HEK293 (cell line): ENCODE results near the gene RHD.
A peak's percentile ranks its signal among the peaks of the same experiment; 100 is the strongest.

Experiments used
- BCL11A ChIP-seq: fragments of 450-650 bp; formaldehyde crosslinking; IDR thresholded peaks from 2 replicates; pipeline ENCODE4 v1.5.1; 2016; ENCODE audit warnings: low read depth, missing biosample characterization, missing genetic modification characterization
- CTCF ChIP-seq: fragments of 450-650 bp; formaldehyde crosslinking; IDR thresholded peaks from 2 replicates; pipeline ENCODE4 v1.5.1; 2016; ENCODE audit warnings: missing biosample characterization, missing genetic modification characterization
- GFI1B ChIP-seq: fragments of 450-650 bp; formaldehyde crosslinking; IDR thresholded peaks from 2 replicates; pipeline ENCODE4 v1.5.1; 2016; ENCODE audit warnings: missing biosample characterization, missing genetic modification characterization
- KLF9 ChIP-seq: fragments of 450-650 bp; formaldehyde crosslinking; IDR thresholded peaks from 2 replicates; pipeline ENCODE4 v1.5.1; 2016; ENCODE audit warnings: missing biosample characterization, missing genetic modification characterization, low read depth
- MEIS1 ChIP-seq: sonication (generic); formaldehyde crosslinking; IDR thresholded peaks from 2 replicates; pipeline ENCODE4 v1.8.1; 2022; ENCODE audit warnings: missing genetic modification reagents, mild to moderate bottlenecking, borderline replicate concordance
- PBX3 ChIP-seq: sonication (generic); formaldehyde crosslinking; IDR thresholded peaks from 2 replicates; pipeline ENCODE4 v1.8.1; 2022; ENCODE audit warnings: mild to moderate bottlenecking, moderate library complexity, missing genetic modification reagents
- RBAK ChIP-seq: fragments of 450-650 bp; formaldehyde crosslinking; IDR thresholded peaks from 2 replicates; pipeline ENCODE4 v1.5.1; 2016; ENCODE audit warnings: missing biosample characterization, missing genetic modification characterization
- SALL2 ChIP-seq: fragments of 450-650 bp; formaldehyde crosslinking; IDR thresholded peaks from 2 replicates; pipeline ENCODE4 v1.5.0; 2017; ENCODE audit warnings: missing biosample characterization, mild to moderate bottlenecking, missing genetic modification characterization, borderline replicate concordance
- SP2 ChIP-seq: fragments of 450-650 bp; formaldehyde crosslinking; IDR thresholded peaks from 2 replicates; pipeline ENCODE4 v1.5.1; 2016; ENCODE audit warnings: missing biosample characterization, missing genetic modification characterization
- ZBTB17 ChIP-seq: fragments of 450-650 bp; formaldehyde crosslinking; IDR thresholded peaks from 2 replicates; pipeline ENCODE4 v1.5.1; 2016; ENCODE audit warnings: missing biosample characterization, missing genetic modification characterization
- ZBTB7A ChIP-seq: fragments of 450-650 bp; formaldehyde crosslinking; IDR thresholded peaks from 2 replicates; pipeline ENCODE4 v1.5.1; 2016; ENCODE audit warnings: low read depth, missing biosample characterization, missing genetic modification characterization
- ZFP3 ChIP-seq: fragments of 450-650 bp; formaldehyde crosslinking; IDR thresholded peaks from 2 replicates; pipeline ENCODE4 v1.5.1; 2016; ENCODE audit warnings: low read depth, missing biosample characterization, missing genetic modification characterization
- ZIC2 ChIP-seq: fragments of 450-650 bp; formaldehyde crosslinking; IDR thresholded peaks from 2 replicates; pipeline ENCODE4 v1.5.1; 2016; ENCODE audit warnings: missing biosample characterization, missing genetic modification characterization
- ZNF121 ChIP-seq: fragments of 450-650 bp; formaldehyde crosslinking; IDR thresholded peaks from 2 replicates; pipeline ENCODE4 v1.5.1; 2016; ENCODE audit warnings: missing biosample characterization, missing genetic modification characterization
- ZNF174 ChIP-seq: fragments of 450-650 bp; formaldehyde crosslinking; IDR thresholded peaks from 2 replicates; pipeline ENCODE4 v1.5.0; 2017; ENCODE audit warnings: missing biosample characterization, mild to moderate bottlenecking, missing genetic modification characterization
- ZNF175 ChIP-seq: fragments of 450-650 bp; formaldehyde crosslinking; IDR thresholded peaks from 2 replicates; pipeline ENCODE4 v1.5.1; 2016; ENCODE audit warnings: missing biosample characterization, missing genetic modification characterization
- ZNF266 ChIP-seq: fragments of 450-650 bp; formaldehyde crosslinking; IDR thresholded peaks from 2 replicates; pipeline ENCODE4 v1.5.1; 2016; ENCODE audit warnings: missing biosample characterization, missing genetic modification characterization, low read depth
- ZNF324 ChIP-seq: fragments of 450-650 bp; formaldehyde crosslinking; IDR thresholded peaks from 2 replicates; pipeline ENCODE4 v1.5.1; 2016; ENCODE audit warnings: missing biosample characterization, missing genetic modification characterization
- ZNF350 ChIP-seq: fragments of 450-650 bp; formaldehyde crosslinking; IDR thresholded peaks from 2 replicates; pipeline ENCODE4 v1.5.0; 2017; ENCODE audit warnings: missing biosample characterization, mild to moderate bottlenecking, missing genetic modification characterization
- ZNF513 ChIP-seq: fragments of 450-650 bp; IDR thresholded peaks from 2 replicates; pipeline ENCODE4 v1.5.1; 2018; ENCODE audit warnings: missing biosample characterization, missing genetic modification characterization
- ZNF530 ChIP-seq: fragments of 450-650 bp; formaldehyde crosslinking; IDR thresholded peaks from 2 replicates; pipeline ENCODE4 v1.5.1; 2016; ENCODE audit warnings: low read depth, missing biosample characterization, missing genetic modification characterization
- ZNF558 ChIP-seq: fragments of 450-650 bp; formaldehyde crosslinking; IDR thresholded peaks from 2 replicates; pipeline ENCODE4 v1.5.1; 2016; ENCODE audit warnings: missing biosample characterization, missing genetic modification characterization
- ZNF626 ChIP-seq: fragments of 450-650 bp; sonication (Bioruptor Pico); formaldehyde crosslinking; IDR thresholded peaks from 2 replicates; pipeline ENCODE4 v1.5.1; 2018; ENCODE audit warnings: missing biosample characterization, missing genetic modification characterization, inconsistent platforms
- ZNF660 ChIP-seq: fragments of 450-650 bp; IDR thresholded peaks from 2 replicates; pipeline ENCODE4 v1.5.1; 2018; ENCODE audit warnings: missing biosample characterization, mild to moderate bottlenecking, missing genetic modification characterization
- ZNF768 ChIP-seq: fragments of 450-650 bp; formaldehyde crosslinking; IDR thresholded peaks from 2 replicates; pipeline ENCODE4 v1.5.1; 2018; ENCODE audit warnings: missing biosample characterization, mild to moderate bottlenecking, missing genetic modification characterization
- ZNF776 ChIP-seq: fragments of 450-650 bp; formaldehyde crosslinking; IDR thresholded peaks from 2 replicates; pipeline ENCODE4 v1.5.0; 2017; ENCODE audit warnings: missing biosample characterization, missing genetic modification characterization, borderline replicate concordance
- ZNF792 ChIP-seq: fragments of 450-650 bp; formaldehyde crosslinking; IDR thresholded peaks from 2 replicates; pipeline ENCODE4 v1.5.1; 2016; ENCODE audit warnings: missing biosample characterization, missing genetic modification characterization
- ZXDB ChIP-seq: fragments of 450-650 bp; formaldehyde crosslinking; IDR thresholded peaks from 2 replicates; pipeline ENCODE4 v1.5.1; 2016; ENCODE audit warnings: missing biosample characterization, missing genetic modification characterization
- TF ChIP-seq, protein P1 (sequence below): fragments of 450-650 bp; formaldehyde crosslinking; IDR thresholded peaks from 2 replicates; pipeline ENCODE4 v1.5.1; 2016; ENCODE audit warnings: missing biosample characterization, missing genetic modification characterization
- TF ChIP-seq, protein P2 (sequence below): fragments of 450-650 bp; formaldehyde crosslinking; IDR thresholded peaks from 2 replicates; pipeline ENCODE4 v1.5.1; 2016; ENCODE audit warnings: missing biosample characterization, missing genetic modification characterization

The RHD gene

DNA sequence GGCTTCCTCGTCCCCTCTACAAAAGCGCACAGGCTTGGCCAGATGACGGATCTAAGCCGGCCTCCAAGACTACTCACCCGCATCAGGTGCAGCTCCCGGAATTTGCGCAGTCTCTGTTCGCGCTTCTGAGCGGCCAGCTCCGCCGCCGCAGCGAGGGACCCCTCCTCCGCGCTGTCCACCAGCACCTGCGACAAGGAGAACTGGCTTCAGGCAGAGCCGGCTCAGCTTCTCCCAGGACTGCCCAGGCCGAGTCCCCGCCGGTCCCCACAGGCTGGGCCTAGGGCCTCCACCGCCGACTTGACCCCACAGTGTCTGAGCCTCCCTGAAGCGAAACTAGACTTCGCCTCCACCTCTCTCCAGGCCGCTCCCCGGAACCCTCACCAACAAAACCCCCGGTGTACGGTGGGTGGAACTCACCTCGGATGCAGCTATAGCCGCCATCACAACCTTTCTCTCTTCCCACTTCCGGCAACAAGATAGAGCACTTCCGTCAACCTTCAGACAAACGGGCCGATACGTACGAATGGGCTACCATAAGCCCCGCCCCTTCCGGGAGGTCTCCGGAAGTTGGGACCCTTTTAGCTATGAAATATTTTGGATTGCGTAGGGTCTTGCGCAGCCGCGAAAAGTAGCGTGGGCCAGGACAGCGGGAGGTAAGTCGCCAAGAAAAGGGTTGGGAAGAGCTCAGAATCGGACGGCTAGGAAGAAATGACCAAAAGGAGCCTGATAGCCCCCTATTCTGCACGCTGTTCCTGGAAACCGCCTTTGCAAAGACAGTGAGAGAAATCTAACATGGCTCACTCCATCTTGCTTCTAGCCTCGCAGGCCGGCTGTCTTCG is 40.1 kb upstream of the RHD start, which contains the start of gene SYF2 (continued):
- peak; percentile 18; the same call in 1 of the 2 replicates for TF ChIP-seq ZNF660 (tag by site-specific recombination)
- peak; percentile 95 for TF ChIP-seq SP2 (tag by site-specific recombination)
- TF ChIP-seq ZIC2 (tag by site-specific recombination), result no peak
- no peak for TF ChIP-seq ZNF626 (tag by site-specific recombination)
- no peak for TF ChIP-seq CTCF (tag by site-specific recombination)
- no peak for TF ChIP-seq ZNF776
- no peak for TF ChIP-seq MEIS1
- peak; percentile 76 for TF ChIP-seq ZXDB
- no peak for TF ChIP-seq ZBTB7A (tag by site-specific recombination)
- TF ChIP-seq ZNF513, result no peak
- no peak for TF ChIP-seq GFI1B (tag by site-specific recombination)
- no peak for TF ChIP-seq ZFP3 (tag by site-specific recombination)
- TF ChIP-seq, protein P1, sequence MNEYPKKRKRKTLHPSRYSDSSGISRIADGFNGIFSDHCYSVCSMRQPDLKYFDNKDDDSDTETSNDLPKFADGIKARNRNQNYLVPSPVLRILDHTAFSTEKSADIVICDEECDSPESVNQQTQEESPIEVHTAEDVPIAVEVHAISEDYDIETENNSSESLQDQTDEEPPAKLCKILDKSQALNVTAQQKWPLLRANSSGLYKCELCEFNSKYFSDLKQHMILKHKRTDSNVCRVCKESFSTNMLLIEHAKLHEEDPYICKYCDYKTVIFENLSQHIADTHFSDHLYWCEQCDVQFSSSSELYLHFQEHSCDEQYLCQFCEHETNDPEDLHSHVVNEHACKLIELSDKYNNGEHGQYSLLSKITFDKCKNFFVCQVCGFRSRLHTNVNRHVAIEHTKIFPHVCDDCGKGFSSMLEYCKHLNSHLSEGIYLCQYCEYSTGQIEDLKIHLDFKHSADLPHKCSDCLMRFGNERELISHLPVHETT (tag by site-specific recombination), result 0 out of 2 replicates have a peak, but pooled peaks have one; percentile 40
- no peak for TF ChIP-seq ZNF530
- TF ChIP-seq ZNF324, result no peak
- TF ChIP-seq ZNF175 (tag by site-specific recombination), result no peak
- TF ChIP-seq ZNF174 (tag by site-specific recombination), result no peak
- TF ChIP-seq ZNF768 (tag by site-specific recombination), result no peak; the same call in 1 of the 2 replicates
- no peak for TF ChIP-seq ZNF558
- TF ChIP-seq SALL2 (tag by site-specific recombination), result no peak
- TF ChIP-seq ZNF350 (tag by site-specific recombination), result no peak
- TF ChIP-seq ZBTB17 (tag by site-specific recombination), result 0 out of 2 replicates have a peak, but pooled peaks have one; percentile 23
- no peak for TF ChIP-seq ZNF792 (tag by site-specific recombination)
- TF ChIP-seq, protein P2, sequence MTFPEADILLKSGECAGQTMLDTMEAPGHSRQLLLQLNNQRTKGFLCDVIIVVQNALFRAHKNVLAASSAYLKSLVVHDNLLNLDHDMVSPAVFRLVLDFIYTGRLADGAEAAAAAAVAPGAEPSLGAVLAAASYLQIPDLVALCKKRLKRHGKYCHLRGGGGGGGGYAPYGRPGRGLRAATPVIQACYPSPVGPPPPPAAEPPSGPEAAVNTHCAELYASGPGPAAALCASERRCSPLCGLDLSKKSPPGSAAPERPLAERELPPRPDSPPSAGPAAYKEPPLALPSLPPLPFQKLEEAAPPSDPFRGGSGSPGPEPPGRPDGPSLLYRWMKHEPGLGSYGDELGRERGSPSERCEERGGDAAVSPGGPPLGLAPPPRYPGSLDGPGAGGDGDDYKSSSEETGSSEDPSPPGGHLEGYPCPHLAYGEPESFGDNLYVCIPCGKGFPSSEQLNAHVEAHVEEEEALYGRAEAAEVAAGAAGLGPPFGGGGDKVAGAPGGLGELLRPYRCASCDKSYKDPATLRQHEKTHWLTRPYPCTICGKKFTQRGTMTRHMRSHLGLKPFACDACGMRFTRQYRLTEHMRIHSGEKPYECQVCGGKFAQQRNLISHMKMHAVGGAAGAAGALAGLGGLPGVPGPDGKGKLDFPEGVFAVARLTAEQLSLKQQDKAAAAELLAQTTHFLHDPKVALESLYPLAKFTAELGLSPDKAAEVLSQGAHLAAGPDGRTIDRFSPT (tag by site-specific recombination), result no peak
- no peak for TF ChIP-seq ZNF266 (tag by site-specific recombination)
- TF ChIP-seq ZNF121 (tag by site-specific recombination), result no peak
- no peak for TF ChIP-seq RBAK (tag by site-specific recombination)
- TF ChIP-seq KLF9, result 0 out of 2 replicates have a peak, but pooled peaks have one; percentile 10
- no peak for TF ChIP-seq BCL11A (tag by site-specific recombination)
- no peak for TF ChIP-seq PBX3 (CRISPR knock-in tag)
